Stimulated activated CD8-positive, alpha-beta memory T cell treated with anti-CD3 and anti-CD28 coated beads, Interleukin-7, amount 100 ng/mL, for 1 hour (primary cell): Measurements from ENCODE around the gene PARP1.
"Not testable (repeated sequence)": the region's sequence is repeated elsewhere in the genome, so short reads cannot be mapped to it uniquely, and the experiment has no call there.

Experiments used
- DNase-seq, 2 donors: peaks; one replicate each; pipeline ENCODE4 v3.0.0-alpha.2; 2020; ENCODE audit warnings: low read depth in 2 of 2

Gene PARP1

GRCh38 chr1:226353698-226354525, 54.0 kb downstream of the PARP1 start:
- DNase-seq, result no peak

- no peak for DNase-seq
Observed at GRCh38 chr1:226351709-226352108, 56.2 kb downstream of the PARP1 start.

- DNase-seq, result no peak
Observed at GRCh38 chr1:226350519-226350865, 57.4 kb downstream of the PARP1 start.

- DNase-seq, result no peak
Observed at GRCh38 chr1:226349801-226350518, 57.9 kb downstream of the PARP1 start.

GRCh38 chr1:226349081-226349480, 58.8 kb downstream of the PARP1 start:
- no peak for DNase-seq

GRCh38 chr1:226344441-226345259, 63.2 kb downstream of the PARP1 start:
- DNase-seq, result no peak

GRCh38 chr1:226342656-226343055, 65.2 kb downstream of the PARP1 start:
- DNase-seq, result no peak

GRCh38 chr1:226340111-226340510, 67.8 kb downstream of the PARP1 start:
- DNase-seq, result not testable (repeated sequence)

GRCh38 chr1:226337276-226337875, 70.5 kb downstream of the PARP1 start:
- no peak for DNase-seq

GRCh38 chr1:226335661-226336060, 72.2 kb downstream of the PARP1 start:
- DNase-seq, result no peak

GRCh38 chr1:226332947-226333346, 74.9 kb downstream of the PARP1 start:
- DNase-seq, result no peak

GRCh38 chr1:226329237-226329636, 78.7 kb downstream of the PARP1 start:
- no peak for DNase-seq

GRCh38 chr1:226327761-226328162, 80.1 kb downstream of the PARP1 start:
- no peak for DNase-seq

GRCh38 chr1:226325178-226325577, 82.7 kb downstream of the PARP1 start:
- DNase-seq, result no peak

- DNase-seq, result no peak
Observed at GRCh38 chr1:226324479-226324878, 83.4 kb downstream of the PARP1 start.

- no peak for DNase-seq
Observed at GRCh38 chr1:226322986-226323385, 84.9 kb downstream of the PARP1 start.

- no peak for DNase-seq
Observed at GRCh38 chr1:226320930-226321329, 87.0 kb downstream of the PARP1 start.

- no peak for DNase-seq
Observed at GRCh38 chr1:226318471-226318870, 89.4 kb downstream of the PARP1 start.

- no peak for DNase-seq
Observed at GRCh38 chr1:226314055-226314454, 93.8 kb downstream of the PARP1 start.

- DNase-seq, result no peak
Observed at GRCh38 chr1:226312065-226312464, 95.8 kb downstream of the PARP1 start.

GRCh38 chr1:226311376-226311775, 96.5 kb downstream of the PARP1 start:
- no peak for DNase-seq
